ENCODE data around the gene RBCK1. TPM values are rescaled to one million over a fixed set of nuclear protein-coding genes. Genes with fewer than 3 reads are reported as not detected.

Gene RBCK1
- total RNA-seq, 1 donor from 2014 or later = 100 TPM

DNA sequence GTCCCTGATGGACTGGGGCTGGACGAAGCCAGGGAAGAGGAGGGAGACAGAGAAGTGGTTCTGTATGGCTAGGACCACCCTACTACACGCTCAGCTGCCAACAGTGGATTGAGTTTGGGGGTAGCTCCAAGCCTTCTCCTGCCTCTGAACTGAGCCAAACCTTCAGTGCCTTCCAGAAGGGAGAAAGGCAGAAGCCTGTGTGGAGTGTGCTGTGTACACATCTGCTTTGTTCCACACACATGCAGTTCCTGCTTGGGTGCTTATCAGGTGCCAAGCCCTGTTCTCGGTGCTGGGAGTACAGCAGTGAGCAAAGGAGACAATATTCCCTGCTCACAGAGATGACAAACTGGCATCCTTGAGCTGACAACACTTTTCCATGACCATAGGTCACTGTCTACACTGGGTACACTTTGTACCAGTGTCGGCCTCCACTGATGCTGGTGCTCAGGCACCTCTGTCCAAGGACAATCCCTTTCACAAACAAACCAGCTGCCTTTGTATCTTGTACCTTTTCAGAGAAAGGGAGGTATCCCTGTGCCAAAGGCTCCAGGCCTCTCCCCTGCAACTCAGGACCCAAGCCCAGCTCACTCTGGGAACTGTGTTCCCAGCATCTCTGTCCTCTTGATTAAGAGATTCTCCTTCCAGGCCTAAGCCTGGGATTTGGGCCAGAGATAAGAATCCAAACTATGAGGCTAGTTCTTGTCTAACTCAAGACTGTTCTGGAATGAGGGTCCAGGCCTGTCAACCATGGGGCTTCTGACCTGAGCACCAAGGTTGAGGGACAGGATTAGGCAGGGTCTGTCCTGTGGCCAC, 11.3 kb upstream of the RBCK1 start:
- TF ChIP-seq, protein P1, sequence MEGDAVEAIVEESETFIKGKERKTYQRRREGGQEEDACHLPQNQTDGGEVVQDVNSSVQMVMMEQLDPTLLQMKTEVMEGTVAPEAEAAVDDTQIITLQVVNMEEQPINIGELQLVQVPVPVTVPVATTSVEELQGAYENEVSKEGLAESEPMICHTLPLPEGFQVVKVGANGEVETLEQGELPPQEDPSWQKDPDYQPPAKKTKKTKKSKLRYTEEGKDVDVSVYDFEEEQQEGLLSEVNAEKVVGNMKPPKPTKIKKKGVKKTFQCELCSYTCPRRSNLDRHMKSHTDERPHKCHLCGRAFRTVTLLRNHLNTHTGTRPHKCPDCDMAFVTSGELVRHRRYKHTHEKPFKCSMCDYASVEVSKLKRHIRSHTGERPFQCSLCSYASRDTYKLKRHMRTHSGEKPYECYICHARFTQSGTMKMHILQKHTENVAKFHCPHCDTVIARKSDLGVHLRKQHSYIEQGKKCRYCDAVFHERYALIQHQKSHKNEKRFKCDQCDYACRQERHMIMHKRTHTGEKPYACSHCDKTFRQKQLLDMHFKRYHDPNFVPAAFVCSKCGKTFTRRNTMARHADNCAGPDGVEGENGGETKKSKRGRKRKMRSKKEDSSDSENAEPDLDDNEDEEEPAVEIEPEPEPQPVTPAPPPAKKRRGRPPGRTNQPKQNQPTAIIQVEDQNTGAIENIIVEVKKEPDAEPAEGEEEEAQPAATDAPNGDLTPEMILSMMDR (IDR thresholded peaks at IDR 0.05) = no peak
- peaks cover 2% of the 10 kb centered on the region for H3K4me1 Mint-ChIP-seq
- no peak for ATAC-seq (ENCODE audit: low read depth)
- intact Hi-C loops (cut with micrococcal nuclease) = no loop called here
- DNase-seq = no peak
- H3K27ac Mint-ChIP-seq = no peak overlapping the region
- CTCF ChIA-PET = no interaction called here
- no peak overlapping the region for H3K4me3 Mint-ChIP-seq
- H3K36me3 Mint-ChIP-seq (ENCODE audit: low read depth) = peaks cover 56% of the 10 kb centered on the region
- POLR2A ChIA-PET = no interaction called here
- H3K27me3 Mint-ChIP-seq = no peaks in the 10 kb centered on the region
- no peaks in the 10 kb centered on the region for H3K9me3 Mint-ChIP-seq

DNA sequence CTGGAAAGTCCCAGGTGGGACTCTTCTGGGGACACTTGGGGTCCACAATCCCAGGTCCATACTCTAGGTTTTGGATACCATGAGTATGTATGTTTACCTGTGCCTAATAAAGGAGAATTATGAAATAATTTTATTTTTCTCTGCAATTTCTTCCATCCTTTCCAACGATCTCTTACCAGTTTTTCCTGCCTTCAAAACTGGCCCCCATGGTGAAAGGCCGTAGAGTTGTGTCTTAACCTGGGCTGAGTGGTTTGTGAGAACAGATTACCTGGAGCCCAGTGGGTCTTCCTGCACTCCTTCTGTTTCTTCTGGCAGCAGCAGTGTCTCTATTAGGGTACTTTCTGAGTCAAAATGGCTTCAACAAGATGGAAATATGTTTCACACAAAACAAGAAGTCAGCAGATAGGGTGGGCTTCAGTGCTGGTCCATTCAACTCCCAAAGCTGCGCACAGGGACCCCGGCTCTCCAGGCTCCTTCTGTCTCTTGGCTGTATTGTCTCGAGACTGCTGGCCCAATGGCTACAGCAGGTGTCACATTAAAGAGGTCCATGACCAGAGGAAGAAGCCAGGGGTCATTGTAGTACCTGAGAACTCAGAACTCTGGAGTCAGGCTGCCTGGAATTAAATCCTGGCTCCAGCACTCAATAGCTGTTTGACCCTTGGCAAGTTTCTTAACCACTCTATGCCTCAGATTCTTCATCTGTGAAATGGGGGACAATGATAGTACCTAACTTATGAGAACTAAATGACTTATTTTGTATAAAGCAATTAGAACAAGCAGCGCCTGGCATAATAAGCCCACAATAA, 10.5 kb upstream of the RBCK1 start:
- TF ChIP-seq, protein P1 (IDR thresholded peaks at IDR 0.05) = no peak
- Mint-ChIP-seq H3K27ac (no peak overlapping the region), H3K4me1 (peaks cover 9% of the 10 kb centered on the region), H3K4me3 (no peak overlapping the region), H3K9me3 (no peaks in the 10 kb centered on the region), H3K27me3 (no peaks in the 10 kb centered on the region), H3K36me3 (ENCODE audit: low read depth) (peaks cover 48% of the 10 kb centered on the region)
- ATAC-seq (ENCODE audit: low read depth) (no peak), DNase-seq (no peak)
- ChIA-PET CTCF (no interaction called here), POLR2A (interaction anchor here (0.6 kb wide), 1 partner anchor 128 kb away, joined by 5 read pairs; no protein-coding TSS in a partner anchor)
- intact Hi-C loops (cut with micrococcal nuclease) = no loop called here

DNA sequence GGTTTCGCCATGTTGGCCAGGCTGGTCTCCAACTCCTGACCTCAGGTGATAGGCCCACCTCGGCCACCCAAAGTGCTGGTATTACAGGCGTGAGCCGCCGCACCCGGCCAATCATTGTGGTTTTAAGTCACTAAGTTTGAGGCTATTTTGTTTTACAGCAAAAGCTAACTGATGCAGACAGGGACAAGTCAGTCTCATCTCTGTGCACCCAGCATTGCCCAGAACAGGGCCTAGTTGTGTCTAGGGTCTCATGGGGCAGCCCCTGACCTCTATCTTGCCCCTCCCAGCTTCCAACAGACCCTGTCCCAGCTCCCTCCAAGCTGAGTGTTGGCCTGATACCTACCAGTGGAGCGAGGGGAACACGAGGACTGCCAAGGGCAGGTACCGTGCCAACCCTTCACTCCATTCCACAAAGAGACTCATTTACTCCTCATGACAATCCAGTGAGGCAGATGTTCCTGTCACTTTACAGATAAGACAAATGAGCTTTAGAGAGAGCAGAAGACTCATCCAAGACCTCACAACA, 8.9 kb upstream of the RBCK1 start:
- Mint-ChIP-seq H3K27me3 (no peaks in the 10 kb centered on the region), H3K9me3 (peaks cover 3% of the 10 kb centered on the region), H3K36me3 (ENCODE audit: low read depth) (peaks cover 34% of the 10 kb centered on the region), H3K4me1 (peaks cover 14% of the 10 kb centered on the region), H3K4me3 (no peak overlapping the region), H3K27ac (no peak overlapping the region)
- DNase-seq (no peak), ATAC-seq (ENCODE audit: low read depth) (no peak)
- TF ChIP-seq, protein P1 (IDR thresholded peaks at IDR 0.05) = no peak
- POLR2A ChIA-PET = no interaction called here
- CTCF ChIA-PET = no interaction called here
- intact Hi-C loops (cut with micrococcal nuclease) = no loop called here

DNA sequence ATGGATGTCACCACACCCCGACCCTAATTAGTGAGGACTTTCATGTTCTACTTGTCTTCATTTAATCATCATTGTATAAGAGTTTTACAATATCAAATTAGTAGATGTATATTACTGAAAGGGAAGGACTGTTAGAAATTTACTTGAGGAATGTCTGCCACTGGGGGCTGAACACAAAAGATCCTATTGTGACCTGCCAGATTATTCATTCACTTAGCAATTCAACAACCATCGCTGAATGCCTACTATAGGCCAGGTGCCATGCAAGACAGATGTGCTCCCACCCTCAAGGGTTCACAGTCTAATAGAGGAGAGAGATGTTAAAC, 8.0 kb upstream of the RBCK1 start:
- peaks cover 14% of the 10 kb centered on the region for H3K4me1 Mint-ChIP-seq
- no peaks in the 10 kb centered on the region for H3K27me3 Mint-ChIP-seq
- intact Hi-C loops (cut with micrococcal nuclease) = no loop called here
- no peak overlapping the region for H3K27ac Mint-ChIP-seq
- TF ChIP-seq, protein P1 (IDR thresholded peaks at IDR 0.05) = no peak
- POLR2A ChIA-PET = no interaction called here
- ATAC-seq (ENCODE audit: low read depth) (no peak), DNase-seq (no peak)
- H3K4me3 Mint-ChIP-seq = no peak overlapping the region
- CTCF ChIA-PET = no interaction called here
- peaks cover 28% of the 10 kb centered on the region for H3K36me3 Mint-ChIP-seq (ENCODE audit: low read depth)
- peaks cover 3% of the 10 kb centered on the region for H3K9me3 Mint-ChIP-seq

Measured in activated B cell treated with CpG ODN at 0.5 μM for 24 hours (primary cell).